Measurements from ENCODE around the gene ZNF479.
"Not testable (repeated sequence)": the region's sequence is repeated elsewhere in the genome, so short reads cannot be mapped to it uniquely, and the experiment has no call there.

ZNF479 gene

GRCh38 chr7:57132336-57132735, at the start of gene ZNF479:
ZNF479 (minus strand) TSS chr7:57132436; CDS start chr7:57132324, 112 bp downstream.
- not testable (repeated sequence) for DNase-seq

DNA sequence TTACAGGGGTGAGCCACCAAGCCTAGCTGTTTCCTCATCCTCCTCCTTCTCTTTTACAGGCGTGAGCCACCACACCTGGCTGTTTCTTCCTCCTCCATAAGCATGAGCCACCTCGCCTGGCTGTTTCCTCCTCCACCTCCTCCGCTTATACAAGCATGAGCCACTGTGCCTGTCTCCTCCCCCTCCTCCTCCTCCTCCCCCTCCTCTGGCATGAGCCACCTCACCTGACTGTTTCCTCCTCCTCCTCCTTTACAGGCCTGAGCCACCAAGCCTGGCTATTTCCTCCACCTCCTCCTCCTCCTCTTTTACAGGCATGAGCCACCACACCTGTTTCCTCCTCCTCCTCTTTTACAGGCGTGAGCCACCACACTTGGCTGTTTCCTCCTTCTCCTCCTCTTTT, 49.8 kb upstream of the ZNF479 start:
- no peak for DNase-seq

GRCh38 chr7:57181281-57181680, 49.0 kb upstream of the ZNF479 start:
- DNase-seq: no peak

- no peak for DNase-seq
These were observed 47.7 kb upstream of the ZNF479 start for GRCh38 chr7:57179776-57180415.

DNA sequence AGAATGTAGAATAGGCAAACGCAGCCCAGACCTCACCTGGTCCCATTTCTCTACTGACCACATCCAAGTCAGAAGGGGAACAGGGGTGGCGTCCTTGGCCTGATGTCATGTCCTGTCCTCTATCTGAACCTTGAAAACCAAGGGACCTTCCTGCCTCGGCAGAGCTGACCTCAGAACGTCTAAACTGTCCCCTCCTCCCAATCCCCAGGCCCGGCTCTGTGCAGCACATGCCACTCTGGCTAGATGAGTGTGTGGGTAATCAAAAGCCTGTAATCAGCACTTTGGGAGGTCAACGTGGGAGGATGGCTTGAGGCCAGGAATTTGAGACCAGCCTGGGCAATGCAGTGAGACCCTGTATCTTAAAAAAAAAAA, 46.5 kb upstream of the ZNF479 start:
- no peak for DNase-seq

- DNase-seq: no peak
These were observed 45.9 kb upstream of the ZNF479 start for GRCh38 chr7:57177856-57178767.

GRCh38 chr7:57176928-57177635, 44.8 kb upstream of the ZNF479 start:
- no peak for DNase-seq

DNA sequence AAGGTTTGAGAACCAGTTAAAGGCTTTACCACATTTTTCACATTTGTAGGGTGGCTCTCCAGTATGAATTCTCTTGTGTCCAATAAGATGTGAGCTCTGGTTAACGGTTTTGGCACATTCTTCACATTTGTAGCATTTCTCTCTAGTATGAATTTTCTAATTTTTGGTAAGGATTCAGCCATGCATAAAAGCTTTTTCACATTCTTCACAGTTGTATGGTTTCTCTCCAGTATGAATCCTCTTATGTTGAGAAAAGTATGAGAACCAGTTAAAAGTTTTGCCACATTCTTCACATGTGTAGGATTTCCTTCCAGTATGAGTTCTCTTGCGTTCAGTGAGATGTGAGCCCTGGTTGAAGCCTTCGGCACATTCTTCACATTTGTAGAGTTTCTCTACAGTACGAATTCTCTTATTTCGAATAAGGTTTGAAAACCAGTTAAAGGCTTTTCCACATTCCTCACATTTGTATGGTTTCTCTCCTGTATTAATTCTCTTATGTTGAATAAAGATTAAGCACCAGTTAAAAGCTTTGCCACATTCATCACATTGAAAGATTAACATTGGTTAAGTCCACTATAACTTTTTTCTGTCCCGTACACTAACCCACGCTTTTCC, 33.2 kb upstream of the ZNF479 start:
- no peak for DNase-seq

DNA sequence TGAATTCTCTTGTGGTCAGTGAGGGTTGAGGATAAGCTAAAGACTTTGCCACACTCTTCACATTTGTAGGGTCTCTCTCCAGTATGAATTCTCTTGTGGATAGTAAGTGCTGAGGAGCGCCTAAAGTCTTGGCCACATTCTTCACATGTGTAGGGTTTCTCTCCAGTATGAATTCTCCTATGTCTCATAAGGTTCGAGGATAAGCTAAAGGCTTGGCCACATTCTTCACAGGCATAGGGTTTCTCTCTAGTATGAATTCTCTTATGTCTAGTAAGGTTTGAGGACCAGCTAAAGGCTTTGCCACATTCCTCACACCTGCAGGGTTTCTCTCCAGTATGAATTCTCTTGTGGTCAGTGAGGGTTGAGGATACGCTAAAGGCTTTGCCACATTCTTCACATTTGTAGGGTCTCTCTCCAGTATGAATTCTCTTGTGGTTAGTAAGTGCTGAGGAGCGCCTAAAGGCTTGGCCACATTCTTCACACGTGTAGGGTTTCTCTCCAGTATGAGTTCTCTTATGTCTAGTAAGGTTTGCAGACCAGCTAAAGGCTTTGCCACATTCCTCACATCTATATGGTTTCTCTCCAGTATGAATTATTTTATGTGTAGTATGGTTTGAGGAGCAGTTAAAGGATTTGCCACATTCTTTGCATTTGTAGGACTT, 12.0 kb downstream of the ZNF479 start:
- DNase-seq: not testable (repeated sequence)
